HepG2 (cell line): ENCODE data around the gene ARHGDIG.

Experiments used
- ADNP ChIP-seq: sonication (generic); formaldehyde crosslinking; IDR thresholded peaks from 2 replicates; pipeline ENCODE4 v1.4.0; 2020; ENCODE audit warnings: missing genetic modification reagents
- CC2D1A ChIP-seq: sonication (generic); formaldehyde crosslinking; IDR thresholded peaks from 2 replicates; pipeline ENCODE4 v1.8.1; 2023; ENCODE audit warnings: mild to moderate bottlenecking, missing genetic modification reagents
- FOXM1 ChIP-seq: sonication (generic); formaldehyde crosslinking; IDR thresholded peaks from 2 replicates; pipeline ENCODE4 v1.5.0; 2020; ENCODE audit warnings: missing genetic modification reagents
- MED1 ChIP-seq: sonication (generic); formaldehyde crosslinking; IDR thresholded peaks from 2 replicates; pipeline ENCODE4 v1.4.0; 2020; ENCODE audit warnings: missing genetic modification reagents
- NR3C1 ChIP-seq: sonication (generic); formaldehyde crosslinking; IDR thresholded peaks from 2 replicates; pipeline ENCODE4 v1.4.0; 2020; ENCODE audit warnings: missing genetic modification reagents
- RAD21 ChIP-seq: fragments of 450-650 bp; formaldehyde crosslinking; IDR thresholded peaks from 2 replicates; pipeline ENCODE4 v1.5.0; 2020; ENCODE audit warnings: mild to moderate bottlenecking
- SRF ChIP-seq: IDR thresholded peaks from 2 replicates; pipeline ENCODE4 v1.6.1; 2011; ENCODE audit warnings: mild to moderate bottlenecking, low read depth, low read length, moderate library complexity
- ZNF782 ChIP-seq: sonication (generic); formaldehyde crosslinking; IDR thresholded peaks from 2 replicates; pipeline ENCODE4 v1.4.0; 2020; ENCODE audit warnings: missing genetic modification reagents, mild to moderate bottlenecking, borderline replicate concordance
- ZSCAN20 ChIP-seq: sonication (generic); formaldehyde crosslinking; IDR thresholded peaks from 2 replicates; pipeline ENCODE4 v1.4.0; 2020; ENCODE audit warnings: missing genetic modification reagents, mild to moderate bottlenecking, borderline replicate concordance
- TF ChIP-seq, protein P1 (sequence below): sonication (generic); formaldehyde crosslinking; IDR thresholded peaks from 2 replicates; pipeline ENCODE4 v1.5.0; 2020; ENCODE audit warnings: mild to moderate bottlenecking, missing genetic modification reagents, moderate library complexity
- TF ChIP-seq, protein P2 (sequence below): sonication (generic); formaldehyde crosslinking; IDR thresholded peaks from 2 replicates; pipeline ENCODE4 v1.4.0; 2020; ENCODE audit warnings: missing genetic modification reagents
- TF ChIP-seq, protein P3 (sequence below): sonication (generic); formaldehyde crosslinking; IDR thresholded peaks from 2 replicates; pipeline ENCODE4 v1.4.0; 2020; ENCODE audit warnings: missing genetic modification reagents, borderline replicate concordance
- TF ChIP-seq, protein P4 (sequence below): sonication (generic); formaldehyde crosslinking; IDR thresholded peaks from 2 replicates; pipeline ENCODE4 v1.4.0; 2020; ENCODE audit warnings: missing genetic modification reagents

DNA sequence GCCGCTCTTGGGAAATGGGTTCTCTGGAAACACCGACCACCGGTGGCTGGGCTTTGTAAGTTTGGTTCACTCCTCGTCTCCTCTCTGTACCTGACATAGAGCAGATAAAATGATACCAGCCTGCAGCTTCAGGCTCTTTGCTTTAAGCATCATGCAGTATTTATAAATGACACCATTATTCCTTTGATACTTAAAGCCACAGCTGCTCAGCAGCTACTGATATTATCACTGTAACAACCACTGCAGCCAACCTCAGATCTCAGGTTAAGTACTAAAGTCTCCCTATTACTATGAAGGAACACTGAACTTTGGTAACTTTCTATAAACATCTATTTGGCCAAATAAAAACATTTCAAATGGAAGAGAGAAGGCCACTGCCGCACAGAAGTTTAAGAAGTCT lies 37.2 kb downstream of the ARHGDIG start:
- TF ChIP-seq FOXM1 (CRISPR knock-in tag) (no peak), ZNF782 (no peak), SRF (no peak), RAD21 (CRISPR knock-in tag) (no peak), NR3C1 (CRISPR knock-in tag) (no peak), CC2D1A (CRISPR knock-in tag) (no peak), ZSCAN20 (CRISPR knock-in tag) (no peak), ADNP (CRISPR knock-in tag) (no peak), MED1 (CRISPR knock-in tag) (no peak)
- TF ChIP-seq, protein P1, sequence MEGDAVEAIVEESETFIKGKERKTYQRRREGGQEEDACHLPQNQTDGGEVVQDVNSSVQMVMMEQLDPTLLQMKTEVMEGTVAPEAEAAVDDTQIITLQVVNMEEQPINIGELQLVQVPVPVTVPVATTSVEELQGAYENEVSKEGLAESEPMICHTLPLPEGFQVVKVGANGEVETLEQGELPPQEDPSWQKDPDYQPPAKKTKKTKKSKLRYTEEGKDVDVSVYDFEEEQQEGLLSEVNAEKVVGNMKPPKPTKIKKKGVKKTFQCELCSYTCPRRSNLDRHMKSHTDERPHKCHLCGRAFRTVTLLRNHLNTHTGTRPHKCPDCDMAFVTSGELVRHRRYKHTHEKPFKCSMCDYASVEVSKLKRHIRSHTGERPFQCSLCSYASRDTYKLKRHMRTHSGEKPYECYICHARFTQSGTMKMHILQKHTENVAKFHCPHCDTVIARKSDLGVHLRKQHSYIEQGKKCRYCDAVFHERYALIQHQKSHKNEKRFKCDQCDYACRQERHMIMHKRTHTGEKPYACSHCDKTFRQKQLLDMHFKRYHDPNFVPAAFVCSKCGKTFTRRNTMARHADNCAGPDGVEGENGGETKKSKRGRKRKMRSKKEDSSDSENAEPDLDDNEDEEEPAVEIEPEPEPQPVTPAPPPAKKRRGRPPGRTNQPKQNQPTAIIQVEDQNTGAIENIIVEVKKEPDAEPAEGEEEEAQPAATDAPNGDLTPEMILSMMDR (CRISPR knock-in tag), result no peak
- TF ChIP-seq, protein P2, sequence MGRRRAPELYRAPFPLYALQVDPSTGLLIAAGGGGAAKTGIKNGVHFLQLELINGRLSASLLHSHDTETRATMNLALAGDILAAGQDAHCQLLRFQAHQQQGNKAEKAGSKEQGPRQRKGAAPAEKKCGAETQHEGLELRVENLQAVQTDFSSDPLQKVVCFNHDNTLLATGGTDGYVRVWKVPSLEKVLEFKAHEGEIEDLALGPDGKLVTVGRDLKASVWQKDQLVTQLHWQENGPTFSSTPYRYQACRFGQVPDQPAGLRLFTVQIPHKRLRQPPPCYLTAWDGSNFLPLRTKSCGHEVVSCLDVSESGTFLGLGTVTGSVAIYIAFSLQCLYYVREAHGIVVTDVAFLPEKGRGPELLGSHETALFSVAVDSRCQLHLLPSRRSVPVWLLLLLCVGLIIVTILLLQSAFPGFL (CRISPR knock-in tag), result no peak
- TF ChIP-seq, protein P3, sequence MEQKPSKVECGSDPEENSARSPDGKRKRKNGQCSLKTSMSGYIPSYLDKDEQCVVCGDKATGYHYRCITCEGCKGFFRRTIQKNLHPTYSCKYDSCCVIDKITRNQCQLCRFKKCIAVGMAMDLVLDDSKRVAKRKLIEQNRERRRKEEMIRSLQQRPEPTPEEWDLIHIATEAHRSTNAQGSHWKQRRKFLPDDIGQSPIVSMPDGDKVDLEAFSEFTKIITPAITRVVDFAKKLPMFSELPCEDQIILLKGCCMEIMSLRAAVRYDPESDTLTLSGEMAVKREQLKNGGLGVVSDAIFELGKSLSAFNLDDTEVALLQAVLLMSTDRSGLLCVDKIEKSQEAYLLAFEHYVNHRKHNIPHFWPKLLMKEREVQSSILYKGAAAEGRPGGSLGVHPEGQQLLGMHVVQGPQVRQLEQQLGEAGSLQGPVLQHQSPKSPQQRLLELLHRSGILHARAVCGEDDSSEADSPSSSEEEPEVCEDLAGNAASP (CRISPR knock-in tag), result no peak
- TF ChIP-seq, protein P4, sequence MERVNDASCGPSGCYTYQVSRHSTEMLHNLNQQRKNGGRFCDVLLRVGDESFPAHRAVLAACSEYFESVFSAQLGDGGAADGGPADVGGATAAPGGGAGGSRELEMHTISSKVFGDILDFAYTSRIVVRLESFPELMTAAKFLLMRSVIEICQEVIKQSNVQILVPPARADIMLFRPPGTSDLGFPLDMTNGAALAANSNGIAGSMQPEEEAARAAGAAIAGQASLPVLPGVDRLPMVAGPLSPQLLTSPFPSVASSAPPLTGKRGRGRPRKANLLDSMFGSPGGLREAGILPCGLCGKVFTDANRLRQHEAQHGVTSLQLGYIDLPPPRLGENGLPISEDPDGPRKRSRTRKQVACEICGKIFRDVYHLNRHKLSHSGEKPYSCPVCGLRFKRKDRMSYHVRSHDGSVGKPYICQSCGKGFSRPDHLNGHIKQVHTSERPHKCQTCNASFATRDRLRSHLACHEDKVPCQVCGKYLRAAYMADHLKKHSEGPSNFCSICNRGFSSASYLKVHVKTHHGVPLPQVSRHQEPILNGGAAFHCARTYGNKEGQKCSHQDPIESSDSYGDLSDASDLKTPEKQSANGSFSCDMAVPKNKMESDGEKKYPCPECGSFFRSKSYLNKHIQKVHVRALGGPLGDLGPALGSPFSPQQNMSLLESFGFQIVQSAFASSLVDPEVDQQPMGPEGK (CRISPR knock-in tag), result no peak
